Vagina (tissue), 2 donors: ENCODE results near the gene ZNF521.

ENCODE experiments used
- POLR2A ChIP-seq, 2 donors: fragments of 450-650 bp; IDR thresholded peaks; one replicate each; pipeline ENCODE4 v1.6.1; 2017; ENCODE audit warnings: antibody characterized with exemption in 2 of 2, mild to moderate bottlenecking in 2 of 2, moderate library complexity in 2 of 2
- TF ChIP-seq, protein P1 (sequence below), 3 experiments: fragments of 450-650 bp in 2 of 3; fragments of 200-600 bp in 1 of 3; sonication (generic) in 1 of 3; IDR thresholded peaks; one replicate each; pipeline ENCODE4 v1.5.1; 2017 to 2019; ENCODE audit warnings: antibody characterized with exemption in 3 of 3, mild to moderate bottlenecking in 2 of 3, moderate library complexity in 2 of 3

DNA sequence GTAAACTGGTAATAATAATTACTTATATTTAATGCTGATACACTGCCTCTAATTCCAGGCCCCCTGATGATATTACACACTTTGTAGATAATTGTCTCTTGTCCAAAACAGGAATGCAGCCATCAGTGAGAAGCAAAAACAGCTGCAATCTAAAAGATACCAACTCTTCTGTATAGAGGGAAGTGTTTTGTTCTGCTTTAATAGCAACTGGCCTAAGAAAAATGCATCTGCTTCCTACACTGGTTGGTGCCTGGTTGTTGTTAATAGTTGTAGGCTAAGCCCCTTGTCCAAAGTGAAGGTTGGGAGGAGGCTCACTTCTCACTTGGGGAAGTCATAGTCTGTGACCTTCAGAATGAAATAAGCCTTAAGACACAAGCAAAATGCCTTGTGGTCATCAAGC is 332.0 kb downstream of the ZNF521 start:
- TF ChIP-seq, protein P1, sequence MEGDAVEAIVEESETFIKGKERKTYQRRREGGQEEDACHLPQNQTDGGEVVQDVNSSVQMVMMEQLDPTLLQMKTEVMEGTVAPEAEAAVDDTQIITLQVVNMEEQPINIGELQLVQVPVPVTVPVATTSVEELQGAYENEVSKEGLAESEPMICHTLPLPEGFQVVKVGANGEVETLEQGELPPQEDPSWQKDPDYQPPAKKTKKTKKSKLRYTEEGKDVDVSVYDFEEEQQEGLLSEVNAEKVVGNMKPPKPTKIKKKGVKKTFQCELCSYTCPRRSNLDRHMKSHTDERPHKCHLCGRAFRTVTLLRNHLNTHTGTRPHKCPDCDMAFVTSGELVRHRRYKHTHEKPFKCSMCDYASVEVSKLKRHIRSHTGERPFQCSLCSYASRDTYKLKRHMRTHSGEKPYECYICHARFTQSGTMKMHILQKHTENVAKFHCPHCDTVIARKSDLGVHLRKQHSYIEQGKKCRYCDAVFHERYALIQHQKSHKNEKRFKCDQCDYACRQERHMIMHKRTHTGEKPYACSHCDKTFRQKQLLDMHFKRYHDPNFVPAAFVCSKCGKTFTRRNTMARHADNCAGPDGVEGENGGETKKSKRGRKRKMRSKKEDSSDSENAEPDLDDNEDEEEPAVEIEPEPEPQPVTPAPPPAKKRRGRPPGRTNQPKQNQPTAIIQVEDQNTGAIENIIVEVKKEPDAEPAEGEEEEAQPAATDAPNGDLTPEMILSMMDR (IDR thresholded peaks at IDR 0.05), result no peak
- TF ChIP-seq POLR2A (IDR thresholded peaks at IDR 0.05), result no peak
